Activated CD4-positive, alpha-beta T cell treated with anti-CD3 and anti-CD28 coated beads, Interleukin-2, amount 50 U/mL, for 4 hours (primary cell): ENCODE results near the gene NLGN1.

Experiments used
- DNase-seq, 2 experiments: peaks; one replicate each; pipeline ENCODE4 v3.0.0-alpha.2; 2020

Gene NLGN1

DNA sequence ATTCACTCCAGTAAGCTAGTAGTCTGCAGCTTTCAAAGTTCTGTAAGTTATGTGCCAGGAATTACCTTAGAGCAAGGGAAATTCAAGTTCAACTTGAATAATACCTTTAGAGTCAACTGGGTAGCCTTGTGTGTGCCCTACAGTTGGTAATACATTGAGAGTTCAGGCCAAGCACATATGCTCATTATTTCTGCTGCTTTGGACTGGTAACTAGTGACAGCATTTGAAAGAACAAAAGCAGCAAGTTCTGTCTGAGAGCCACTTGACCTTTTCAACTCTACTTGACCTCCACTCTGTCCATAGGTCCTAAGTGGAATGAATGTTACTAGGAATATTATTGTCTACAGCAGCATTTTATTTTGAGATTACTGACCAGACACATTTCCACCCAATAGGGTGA lies 723.5 kb downstream of the NLGN1 start:
- DNase-seq, result no peak

DNA sequence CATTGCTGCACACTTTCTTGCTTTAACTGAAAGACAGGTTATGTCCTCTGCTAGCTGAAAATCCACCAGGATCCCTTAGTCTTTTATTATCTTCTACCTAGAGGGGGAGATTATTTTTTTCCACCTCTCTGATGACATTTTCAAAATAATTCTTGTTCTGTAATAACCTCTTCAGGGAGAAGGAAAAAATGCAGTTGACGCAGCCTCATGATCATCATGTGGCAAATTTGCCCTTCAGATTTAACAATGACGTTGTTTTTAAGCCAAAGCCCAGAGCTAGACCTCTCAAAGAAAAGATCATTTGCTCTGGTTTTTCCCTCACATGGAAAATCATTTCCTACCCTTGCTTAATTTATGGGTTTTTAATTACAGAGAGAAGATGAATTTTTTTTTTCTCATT lies 724.9 kb downstream of the NLGN1 start:
- DNase-seq, result no peak

DNA sequence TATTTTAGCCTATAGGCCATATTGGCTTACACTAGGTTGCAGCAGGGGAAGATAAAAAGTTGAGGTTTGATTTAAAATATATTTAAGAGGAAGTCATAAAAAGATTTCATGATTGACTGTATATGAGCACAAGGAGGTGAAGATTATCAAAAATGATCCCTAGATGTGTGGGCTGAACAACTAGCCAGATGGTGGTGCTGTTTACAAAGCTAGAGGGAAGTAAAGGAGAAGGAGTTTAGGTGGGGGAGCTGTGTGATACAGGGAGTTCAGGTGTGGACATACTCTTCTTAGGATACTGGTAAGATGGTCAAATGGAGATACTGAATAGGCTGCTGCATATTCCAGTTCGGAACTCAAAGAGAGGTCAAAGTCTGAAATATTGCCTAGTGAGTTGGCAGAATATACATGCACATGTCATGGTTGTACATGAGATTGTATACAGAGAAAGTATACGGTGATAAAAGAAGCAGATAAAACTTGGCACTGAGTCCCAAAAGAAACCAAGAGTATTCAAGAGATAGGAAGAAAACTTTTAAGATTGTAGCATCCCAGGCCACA lies 727.8 kb downstream of the NLGN1 start:
- no peak for DNase-seq

DNA sequence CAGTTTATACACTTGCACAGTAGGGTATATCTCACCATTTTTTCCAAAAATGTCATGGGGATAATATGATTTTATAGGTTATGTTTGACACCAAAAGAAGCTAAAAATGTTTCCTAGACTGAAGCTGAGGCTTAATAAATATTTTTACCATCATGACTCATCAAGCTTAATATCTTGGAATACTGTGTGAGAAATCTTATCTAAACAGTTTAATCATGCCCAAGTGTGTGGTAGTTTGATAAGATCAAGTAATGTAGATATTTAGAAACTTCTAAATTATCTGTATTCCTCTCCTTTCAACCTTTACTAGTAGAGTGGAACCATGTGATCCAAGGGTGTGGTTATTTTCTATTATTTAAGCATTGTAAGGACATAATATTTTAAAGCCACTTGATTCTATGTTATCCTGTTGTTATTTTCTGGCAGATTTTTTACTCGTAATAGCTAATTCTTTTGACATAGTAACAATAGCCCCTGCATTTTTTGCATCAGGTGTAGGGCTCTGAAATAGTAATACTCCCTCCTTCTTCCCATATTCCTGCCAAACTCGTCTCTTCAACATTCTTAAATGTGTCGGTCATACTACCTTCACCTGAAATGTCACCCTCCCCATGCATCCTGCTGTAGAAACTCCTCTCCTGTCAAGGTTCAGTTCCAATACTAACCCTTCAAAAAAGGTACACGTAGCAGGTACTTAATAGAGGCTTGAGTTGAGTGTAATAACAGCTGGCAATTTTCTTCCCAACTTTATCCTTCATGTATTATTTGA lies 729.6 kb downstream of the NLGN1 start:
- DNase-seq, result no peak

DNA sequence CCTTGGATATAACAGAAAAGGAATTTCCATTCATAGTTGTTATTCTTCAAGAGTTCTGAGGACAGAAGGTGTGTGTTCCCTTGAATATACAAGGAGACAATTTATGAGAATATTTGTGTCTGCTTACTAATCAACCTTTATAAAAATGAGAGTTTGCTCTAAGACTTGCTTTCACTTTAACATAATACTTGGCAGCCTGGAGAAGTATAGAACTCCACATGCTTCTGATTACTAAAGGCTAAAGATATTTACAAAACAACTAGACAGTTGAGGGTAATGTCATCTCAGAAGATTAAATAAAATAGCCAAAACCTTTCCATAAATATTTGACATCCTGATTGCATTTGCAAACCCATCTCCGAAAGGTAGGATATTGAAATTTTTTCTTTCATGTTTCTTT lies 734.5 kb downstream of the NLGN1 start:
- no peak for DNase-seq

DNA sequence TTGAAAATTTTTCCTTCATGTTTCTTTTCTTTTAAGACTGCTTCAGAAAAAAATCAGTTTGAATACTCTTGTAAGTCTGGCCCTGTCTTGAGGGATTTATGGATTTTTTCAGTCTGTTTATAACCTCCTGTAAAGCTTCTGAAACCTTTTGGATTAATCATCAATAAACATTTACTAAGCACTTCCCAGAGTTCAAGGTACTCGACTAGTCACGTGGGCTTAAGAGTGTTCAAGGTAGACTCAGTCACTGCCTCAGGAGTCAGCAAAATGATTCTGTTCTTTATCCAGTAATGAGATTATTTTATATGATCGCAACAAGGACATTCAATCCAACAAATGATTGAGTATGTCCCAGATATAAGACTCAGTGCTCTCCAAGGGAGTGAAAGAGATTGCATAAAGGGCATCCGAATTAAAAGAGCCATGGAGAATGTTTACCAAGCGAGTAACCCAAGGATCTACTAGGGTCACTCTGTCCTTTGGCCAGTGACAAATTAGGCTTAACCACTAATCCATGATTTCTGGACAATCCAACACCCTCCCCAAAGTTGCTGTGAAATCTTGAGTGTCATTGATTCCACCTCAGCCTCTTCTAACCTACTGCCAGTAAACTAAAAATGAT lies 735.0 kb downstream of the NLGN1 start:
- DNase-seq, result no peak

DNA sequence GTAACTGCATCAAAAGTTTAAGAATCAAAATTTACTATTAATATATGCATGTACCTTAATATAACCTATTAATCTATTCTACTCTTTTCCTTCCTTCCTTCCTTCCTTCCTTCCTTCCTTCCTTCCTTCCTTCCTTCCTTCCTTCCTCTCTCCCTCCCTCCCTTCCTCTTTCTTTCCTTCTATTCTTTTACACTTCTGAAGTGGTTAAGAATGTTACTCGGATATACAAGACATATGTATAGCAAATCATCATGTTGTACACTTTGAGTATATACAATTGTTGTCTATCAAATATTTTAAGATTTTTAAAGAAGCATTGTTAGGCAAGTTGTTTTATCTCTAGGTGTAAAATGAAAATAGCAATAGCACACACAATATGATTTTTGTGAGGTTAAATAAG lies 748.5 kb downstream of the NLGN1 start:
- DNase-seq, result no peak

DNA sequence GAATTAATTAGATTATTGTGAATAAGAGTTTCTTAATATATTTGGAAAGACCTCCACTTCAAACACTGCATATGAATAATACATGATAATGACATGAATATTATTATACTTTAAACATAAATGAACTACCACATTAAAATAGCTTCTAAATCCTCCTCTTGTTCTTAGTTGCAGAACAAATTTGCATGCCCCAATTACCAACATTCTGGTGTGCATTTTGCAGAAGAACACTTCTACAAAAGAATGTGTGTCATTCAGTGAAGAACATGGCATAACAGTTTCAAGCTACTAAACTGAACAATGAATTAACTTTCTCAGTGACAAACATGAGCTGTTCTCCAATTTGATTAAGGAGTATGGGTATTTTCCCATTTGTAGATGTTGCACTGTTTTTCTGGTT lies 750.3 kb downstream of the NLGN1 start:
- DNase-seq, result no peak

DNA sequence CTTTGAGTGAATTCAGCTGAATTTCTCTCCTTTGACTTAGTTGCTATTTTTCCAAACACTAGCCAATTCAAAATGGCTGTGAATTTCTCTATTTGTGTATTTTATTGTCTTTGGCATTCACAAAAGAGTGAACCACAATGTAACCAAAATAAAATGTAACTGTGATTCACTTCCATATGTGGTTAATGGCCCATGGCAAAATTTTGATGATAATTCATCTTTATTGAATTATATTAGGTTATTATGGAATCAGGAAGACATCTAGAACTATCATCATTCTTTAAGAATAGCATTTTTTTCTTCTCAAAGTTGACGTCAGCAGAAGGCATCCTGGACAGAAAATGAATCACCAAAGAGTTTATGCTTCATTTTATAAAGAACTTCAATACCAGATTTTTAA lies 756.3 kb downstream of the NLGN1 start:
- no peak for DNase-seq

DNA sequence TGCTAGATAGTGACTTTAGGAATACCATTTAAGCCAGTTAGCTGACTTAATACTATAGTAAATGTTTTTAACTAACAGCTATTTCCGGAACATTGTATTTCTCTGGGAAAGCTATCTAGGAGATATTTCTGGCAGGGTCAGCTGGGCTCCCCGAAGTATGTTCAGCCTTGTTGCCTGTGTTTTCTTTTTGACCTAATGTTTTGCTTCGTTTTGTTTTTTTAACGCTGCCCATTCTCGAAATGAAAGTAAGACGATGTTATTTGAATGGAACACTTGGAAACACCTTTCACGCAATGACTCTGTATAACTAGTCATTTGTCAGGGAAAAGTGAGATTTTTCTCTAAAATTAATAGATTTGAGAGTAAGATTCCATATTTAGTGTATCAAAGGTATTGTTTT lies 758.7 kb downstream of the NLGN1 start:
- DNase-seq, result no peak

DNA sequence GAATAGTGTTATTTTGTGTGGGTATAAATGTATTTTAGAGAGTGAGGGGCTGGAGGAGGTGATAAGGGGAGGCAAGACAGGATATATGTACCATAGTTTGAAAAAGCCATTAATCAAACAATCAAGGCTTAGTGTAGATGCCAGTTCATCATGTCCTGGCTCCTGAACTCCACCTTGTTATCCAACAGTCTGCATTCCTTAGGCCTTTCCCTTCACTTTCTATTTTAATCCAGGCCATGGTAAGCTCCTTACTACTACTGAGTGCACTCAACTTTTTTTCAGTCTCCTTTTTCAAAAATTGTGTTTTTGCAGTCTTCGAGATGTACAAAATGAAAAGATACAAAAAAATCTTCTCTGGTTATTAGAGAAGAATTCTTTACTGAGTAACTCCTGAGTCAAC lies 761.1 kb downstream of the NLGN1 start:
- DNase-seq, result no peak

DNA sequence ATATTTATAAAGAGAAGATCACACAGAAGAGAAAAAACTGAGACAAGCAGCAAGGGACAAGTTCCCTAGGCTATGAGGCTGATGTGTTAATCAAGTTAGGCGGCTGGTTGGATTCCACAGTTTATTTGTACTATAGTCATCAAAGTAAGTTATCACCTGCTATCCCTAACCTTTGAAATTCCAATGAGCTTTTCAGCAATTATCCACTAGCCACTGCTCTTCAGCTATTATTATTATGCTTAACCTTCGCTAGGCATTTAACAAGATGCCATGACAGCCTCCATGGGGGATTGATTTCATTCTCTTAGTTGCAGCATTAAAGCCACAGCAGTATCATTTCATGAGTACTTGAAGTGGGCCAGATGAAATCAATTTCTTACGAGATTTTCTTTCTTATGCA lies 762.1 kb downstream of the NLGN1 start:
- no peak for DNase-seq

DNA sequence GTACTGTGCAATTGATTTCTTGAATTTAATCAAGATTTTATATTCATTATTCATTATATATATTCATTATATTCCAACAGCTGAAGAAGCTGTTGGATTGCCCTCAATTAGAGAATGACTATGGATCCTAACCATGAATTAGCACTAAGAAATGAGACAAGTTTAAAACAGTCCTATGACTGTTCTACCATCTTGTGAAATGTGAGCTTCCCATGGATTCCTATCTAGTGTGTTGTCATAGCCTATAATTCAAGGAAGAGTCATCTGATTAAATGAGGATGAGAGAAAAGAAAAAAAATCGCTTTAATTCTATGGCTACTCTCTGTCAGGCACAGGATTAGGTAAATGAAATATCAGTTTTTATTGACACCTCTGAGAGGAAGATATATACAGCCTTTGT lies 765.0 kb downstream of the NLGN1 start:
- no peak for DNase-seq

DNA sequence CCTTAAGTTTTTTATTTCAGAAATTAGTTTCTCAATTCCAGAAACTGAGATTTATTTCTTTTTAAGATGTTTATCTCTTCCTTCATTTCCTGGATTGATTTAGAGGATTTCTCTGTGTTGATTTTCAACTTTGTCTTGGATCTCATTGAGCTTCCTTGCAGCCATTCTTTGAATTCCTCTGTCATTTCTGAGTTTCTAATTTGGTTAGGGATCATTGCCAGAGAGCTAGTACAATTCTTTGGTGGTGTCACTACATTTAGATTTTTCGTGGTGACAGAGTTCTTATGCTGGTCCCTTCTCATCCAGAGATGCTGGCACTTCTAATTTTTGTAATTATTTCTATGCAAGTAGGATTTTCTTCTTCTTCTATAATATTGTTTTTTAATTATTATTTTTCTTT lies 770.5 kb downstream of the NLGN1 start:
- DNase-seq, result no peak

DNA sequence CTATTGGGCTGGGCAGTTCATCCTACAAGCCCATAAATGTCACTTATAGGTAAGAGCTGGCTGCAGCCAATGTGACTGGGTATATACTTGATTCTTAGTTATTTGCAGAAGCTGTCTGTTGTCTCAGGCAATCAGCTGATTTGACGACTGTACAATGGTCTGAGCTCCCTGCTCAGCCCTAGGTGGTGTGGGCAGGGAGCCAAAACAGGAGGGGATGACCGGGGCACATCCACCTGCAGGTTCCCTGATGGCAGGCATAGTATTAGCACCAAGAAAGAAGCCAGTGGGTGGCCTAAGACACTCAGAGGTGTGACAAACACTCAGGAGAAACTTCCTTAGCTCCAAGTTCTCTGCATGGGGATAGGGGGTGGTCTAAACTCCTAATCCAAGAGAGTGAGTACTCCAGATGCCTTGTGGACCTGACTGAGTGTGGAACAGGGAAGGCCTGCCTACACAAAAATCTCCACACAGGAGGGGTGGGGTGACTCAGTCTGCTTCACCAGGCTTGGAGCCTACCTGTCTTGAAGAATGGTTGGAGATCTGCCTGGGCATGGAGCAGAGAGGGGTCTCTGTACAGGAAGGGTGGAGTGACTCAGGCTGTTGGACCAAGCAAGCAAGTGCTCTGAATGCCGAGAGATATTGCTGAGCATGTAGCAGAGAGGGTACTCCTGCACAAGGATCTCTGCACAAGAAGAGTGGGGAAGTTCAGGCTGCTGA lies 771.2 kb downstream of the NLGN1 start:
- no peak for DNase-seq

DNA sequence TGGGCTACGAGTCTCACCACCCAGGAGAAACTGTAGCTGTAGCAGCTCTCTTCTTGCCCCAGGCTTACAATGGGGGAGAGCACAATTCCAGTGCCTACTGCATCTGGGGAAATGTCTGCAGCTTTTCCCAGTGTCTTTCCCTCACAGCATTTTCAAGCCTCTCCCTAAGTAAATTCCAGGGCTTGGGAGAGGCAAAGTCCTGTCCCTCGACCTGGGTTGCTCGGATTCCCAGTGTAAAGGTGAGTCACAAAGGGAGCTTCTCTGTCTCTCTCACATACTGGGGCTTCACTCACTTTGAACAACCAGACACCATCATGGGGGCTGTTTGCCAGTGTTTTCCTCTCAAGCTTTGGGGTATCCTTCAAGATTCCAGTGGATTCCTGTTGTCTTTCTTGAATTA lies 772.2 kb downstream of the NLGN1 start:
- DNase-seq, result no peak

DNA sequence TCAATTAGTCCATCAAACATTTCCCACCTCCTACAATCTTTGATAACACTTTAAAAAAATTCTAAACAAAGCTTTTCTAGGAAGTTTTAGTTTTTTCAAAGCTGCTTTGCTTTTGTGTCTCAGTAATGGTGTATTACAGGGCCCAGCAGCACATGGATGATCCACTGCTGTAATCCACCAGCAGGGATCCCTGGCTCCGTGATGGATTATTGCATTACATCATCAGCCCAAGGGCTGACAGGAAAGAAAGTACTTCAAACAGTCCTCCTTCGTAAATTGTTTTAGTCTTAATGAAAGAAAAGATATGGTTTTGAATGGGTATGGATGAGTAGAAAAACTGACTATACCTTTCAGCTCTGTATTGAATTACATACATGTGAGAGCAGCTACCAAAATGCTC lies 772.7 kb downstream of the NLGN1 start:
- DNase-seq, result no peak

DNA sequence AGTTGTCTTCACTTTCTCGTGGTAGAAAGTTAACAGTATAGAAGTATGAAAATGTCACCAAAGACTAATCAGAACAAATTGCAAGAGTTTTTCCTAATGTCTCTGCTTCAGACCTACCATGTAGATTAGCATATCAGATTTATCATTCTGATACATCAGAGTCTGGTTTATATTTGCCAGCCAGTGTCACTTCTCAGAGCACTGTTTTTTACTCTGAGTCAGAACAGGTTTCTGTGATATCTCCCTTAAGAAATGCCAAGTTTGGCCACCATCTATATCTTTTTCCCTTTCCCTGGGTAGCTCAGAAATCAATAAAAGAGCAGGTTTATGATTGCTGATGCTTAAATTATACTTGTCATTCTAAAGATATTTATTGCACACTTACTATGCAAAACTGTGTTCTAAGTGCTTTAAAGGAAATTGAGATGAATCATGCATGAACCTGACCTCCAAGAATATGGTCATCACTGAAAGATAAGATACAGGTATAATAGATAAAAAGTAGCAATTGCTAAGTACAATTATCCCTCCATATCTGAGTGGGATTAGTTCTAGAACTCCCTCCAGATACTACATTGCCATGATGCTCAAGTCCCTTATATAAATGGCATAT lies 788.9 kb downstream of the NLGN1 start:
- DNase-seq, result no peak

DNA sequence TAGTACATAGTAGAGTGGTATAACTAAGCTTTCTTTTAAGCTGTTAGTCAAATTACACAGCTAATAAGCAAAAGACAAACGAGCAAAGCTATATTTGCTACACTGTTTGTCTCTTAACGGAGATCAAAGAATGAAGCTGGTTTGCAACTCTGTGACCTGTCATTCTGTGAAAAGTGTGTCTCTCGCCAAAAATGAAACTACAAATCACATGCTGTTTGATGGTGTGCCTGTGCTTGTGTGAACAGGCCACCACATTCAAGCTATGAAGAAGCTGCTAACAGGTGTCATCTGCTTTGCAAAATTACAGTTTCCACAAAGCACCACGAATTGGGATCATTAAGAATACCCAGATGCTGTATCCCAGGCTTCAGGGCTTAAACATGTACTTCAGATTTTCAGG lies 793.8 kb downstream of the NLGN1 start:
- DNase-seq, result no peak

DNA sequence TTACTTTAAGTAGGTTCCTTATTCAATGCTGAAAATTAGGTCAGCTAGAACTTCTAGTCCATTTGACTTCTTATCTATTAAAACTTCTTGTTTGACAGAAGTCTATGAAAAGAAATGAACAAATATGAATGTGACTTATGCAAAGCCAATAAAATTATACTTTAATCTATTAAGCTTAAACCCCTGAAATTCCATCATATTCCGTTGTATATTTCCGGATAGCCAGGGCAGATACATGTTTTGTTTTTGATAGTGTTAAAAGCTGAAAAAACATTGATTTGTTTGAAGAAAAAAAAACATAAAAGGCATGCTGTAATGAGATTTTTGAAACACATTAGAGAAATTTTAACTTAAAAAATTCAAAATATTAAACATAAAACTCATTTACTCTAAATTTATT lies 794.4 kb downstream of the NLGN1 start:
- DNase-seq, result no peak

DNA sequence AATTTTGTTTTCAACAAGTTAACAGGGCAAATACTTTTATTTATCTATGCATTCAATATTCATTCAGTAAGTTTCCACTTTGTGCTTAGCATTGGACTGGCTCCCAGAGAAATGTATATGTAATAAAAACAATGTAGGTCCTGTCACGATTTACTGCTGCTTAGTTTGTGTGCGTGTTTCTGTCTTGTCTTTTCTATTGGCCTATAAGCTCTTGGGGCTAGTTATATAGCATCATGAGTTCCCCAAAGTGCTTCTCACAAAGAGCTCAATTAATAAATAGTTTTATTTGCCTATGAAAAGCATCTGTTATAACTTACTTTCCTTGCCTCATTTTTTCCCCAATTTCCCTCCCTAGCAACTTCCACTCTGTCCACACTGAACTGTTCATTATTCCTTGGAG lies 794.9 kb downstream of the NLGN1 start:
- no peak for DNase-seq

DNA sequence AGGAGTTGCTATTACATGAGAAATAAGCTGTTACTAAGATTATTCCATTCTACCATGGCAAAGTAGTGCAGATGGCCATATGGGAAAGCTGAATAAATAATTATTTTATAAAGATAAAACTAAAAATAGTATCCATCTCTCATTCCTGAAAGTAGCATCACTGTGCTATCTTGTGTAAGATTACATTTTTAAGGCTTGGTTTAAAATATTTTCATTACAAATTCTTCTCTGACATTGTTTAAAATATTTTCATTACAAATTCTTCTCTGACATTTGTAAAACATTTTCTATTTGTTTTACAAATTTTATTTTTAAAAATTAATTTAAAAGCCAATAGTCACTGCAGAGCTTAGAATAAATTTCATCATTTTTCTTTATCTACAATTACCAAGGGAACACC lies 796.1 kb downstream of the NLGN1 start:
- DNase-seq, result no peak

DNA sequence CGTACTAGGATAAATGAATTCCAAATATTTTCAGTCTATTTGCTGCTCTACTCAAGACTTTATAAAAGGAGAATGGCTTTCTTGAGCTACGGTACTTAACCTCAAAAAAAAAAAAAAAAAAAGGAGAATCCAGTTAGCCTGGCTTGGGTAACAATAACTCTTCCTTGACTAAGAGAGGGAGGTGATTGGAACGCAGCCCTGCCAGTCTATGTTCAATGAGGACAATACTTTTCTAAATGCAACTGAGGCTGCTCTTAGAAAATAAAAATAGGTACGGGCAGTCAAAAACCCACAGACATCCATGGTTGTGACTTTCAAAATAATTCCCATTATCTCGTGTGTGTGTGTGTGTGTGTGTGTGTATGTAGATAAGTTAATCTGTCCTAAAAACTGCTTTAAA lies 799.9 kb downstream of the NLGN1 start:
- no peak for DNase-seq

DNA sequence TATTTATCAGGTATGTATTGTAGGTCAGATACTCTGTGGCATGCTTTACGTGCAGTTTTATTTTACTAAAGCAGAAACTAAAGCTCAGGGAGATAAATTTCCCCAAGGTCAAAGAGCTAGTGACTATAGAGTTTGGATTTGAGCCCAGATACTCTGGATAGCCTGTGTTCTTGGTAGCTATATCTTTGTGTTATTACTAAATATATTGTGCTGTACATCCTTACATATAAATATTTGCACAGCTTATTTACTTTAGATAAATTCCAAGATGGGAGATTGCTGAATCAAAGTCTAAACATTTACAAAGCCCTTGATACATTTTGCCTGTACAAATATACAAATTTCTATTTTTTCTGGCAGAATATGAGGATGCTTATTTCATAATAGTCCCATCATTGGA lies 800.7 kb downstream of the NLGN1 start:
- DNase-seq, result no peak
